Stimulated activated CD8-positive, alpha-beta memory T cell treated with anti-CD3 and anti-CD28 coated beads, Interleukin-15, amount 100 ng/mL, for 24 hours (primary cell): ENCODE results near the gene LNPEP.

Source experiments
- DNase-seq: peaks from one replicate; pipeline ENCODE4 v3.0.0-alpha.2; 2020; ENCODE audit warnings: low read depth

The LNPEP gene

GRCh38 chr5:97000391-97000790 lies 64.5 kb downstream of the LNPEP start:
- no peak for DNase-seq

- DNase-seq = no peak
Observed at GRCh38 chr5:97002983-97003382, 67.1 kb downstream of the LNPEP start.

- no peak for DNase-seq
Observed at GRCh38 chr5:97004423-97005060, 68.7 kb downstream of the LNPEP start.

GRCh38 chr5:97006454-97007060 lies 70.7 kb downstream of the LNPEP start:
- no peak for DNase-seq

- DNase-seq = no peak
Observed at GRCh38 chr5:97009212-97009898, 73.5 kb downstream of the LNPEP start.

- no peak for DNase-seq
Observed at GRCh38 chr5:97009921-97010320, 74.0 kb downstream of the LNPEP start.

- no peak for DNase-seq
Observed at GRCh38 chr5:97010606-97011005, 74.7 kb downstream of the LNPEP start.

- no peak for DNase-seq
Observed at GRCh38 chr5:97011567-97011966, 75.7 kb downstream of the LNPEP start.

- DNase-seq = no peak
Observed at GRCh38 chr5:97019435-97020117, 83.7 kb downstream of the LNPEP start.

GRCh38 chr5:97021416-97021815 lies 85.5 kb downstream of the LNPEP start:
- DNase-seq = no peak

GRCh38 chr5:97022898-97023297 lies 87.0 kb downstream of the LNPEP start:
- DNase-seq = no peak

- DNase-seq = no peak
Observed at GRCh38 chr5:97026721-97027120, 90.8 kb downstream of the LNPEP start.

- no peak for DNase-seq
Observed at GRCh38 chr5:97037819-97038218, 101.9 kb downstream of the LNPEP start.

GRCh38 chr5:97041239-97041638 lies 105.4 kb downstream of the LNPEP start:
- no peak for DNase-seq

- no peak for DNase-seq
Observed at GRCh38 chr5:97042996-97043395, 107.1 kb downstream of the LNPEP start.

- DNase-seq = no peak
Observed at GRCh38 chr5:97043511-97043910, 107.6 kb downstream of the LNPEP start.

GRCh38 chr5:97044052-97044451 lies 108.2 kb downstream of the LNPEP start:
- DNase-seq = no peak

- no peak for DNase-seq
Observed at GRCh38 chr5:97046270-97046982, 110.5 kb downstream of the LNPEP start.

- no peak for DNase-seq
Observed at GRCh38 chr5:97047076-97047475, 111.2 kb downstream of the LNPEP start.

GRCh38 chr5:97049175-97049574 lies 113.3 kb downstream of the LNPEP start:
- DNase-seq = no peak

- DNase-seq = no peak
Observed at GRCh38 chr5:97056263-97056662, 120.4 kb downstream of the LNPEP start.

GRCh38 chr5:97062046-97062445 lies 126.2 kb downstream of the LNPEP start:
- DNase-seq = no peak
